ENCODE results near the gene TMEM220.

The TMEM220 gene

GRCh38 chr17:10729334-10730193, at the start of gene TMEM220:
Gene TMEM220, minus strand, starts transcription at chr17:10730023. Its CDS starts 172 bp downstream, at chr17:10729851.
- no peak for DNase-seq (ENCODE audit: low spot score)

- no peak for DNase-seq (ENCODE audit: low spot score)
Observed at GRCh38 chr17:10779609-10780008, 49.8 kb upstream of the TMEM220 start.

GRCh38 chr17:10777890-10778289, 48.1 kb upstream of the TMEM220 start:
- no peak for DNase-seq (ENCODE audit: low spot score)

GRCh38 chr17:10777131-10777807, 47.4 kb upstream of the TMEM220 start:
- DNase-seq (ENCODE audit: low spot score): no peak

GRCh38 chr17:10776381-10776780, 46.6 kb upstream of the TMEM220 start:
- no peak for DNase-seq (ENCODE audit: low spot score)

GRCh38 chr17:10775740-10776356, 46.0 kb upstream of the TMEM220 start:
- no peak for DNase-seq (ENCODE audit: low spot score)

- no peak for DNase-seq (ENCODE audit: low spot score)
Observed at GRCh38 chr17:10775058-10775457, 45.2 kb upstream of the TMEM220 start.

GRCh38 chr17:10773391-10773790, 43.6 kb upstream of the TMEM220 start:
- no peak for DNase-seq (ENCODE audit: low spot score)

DNA sequence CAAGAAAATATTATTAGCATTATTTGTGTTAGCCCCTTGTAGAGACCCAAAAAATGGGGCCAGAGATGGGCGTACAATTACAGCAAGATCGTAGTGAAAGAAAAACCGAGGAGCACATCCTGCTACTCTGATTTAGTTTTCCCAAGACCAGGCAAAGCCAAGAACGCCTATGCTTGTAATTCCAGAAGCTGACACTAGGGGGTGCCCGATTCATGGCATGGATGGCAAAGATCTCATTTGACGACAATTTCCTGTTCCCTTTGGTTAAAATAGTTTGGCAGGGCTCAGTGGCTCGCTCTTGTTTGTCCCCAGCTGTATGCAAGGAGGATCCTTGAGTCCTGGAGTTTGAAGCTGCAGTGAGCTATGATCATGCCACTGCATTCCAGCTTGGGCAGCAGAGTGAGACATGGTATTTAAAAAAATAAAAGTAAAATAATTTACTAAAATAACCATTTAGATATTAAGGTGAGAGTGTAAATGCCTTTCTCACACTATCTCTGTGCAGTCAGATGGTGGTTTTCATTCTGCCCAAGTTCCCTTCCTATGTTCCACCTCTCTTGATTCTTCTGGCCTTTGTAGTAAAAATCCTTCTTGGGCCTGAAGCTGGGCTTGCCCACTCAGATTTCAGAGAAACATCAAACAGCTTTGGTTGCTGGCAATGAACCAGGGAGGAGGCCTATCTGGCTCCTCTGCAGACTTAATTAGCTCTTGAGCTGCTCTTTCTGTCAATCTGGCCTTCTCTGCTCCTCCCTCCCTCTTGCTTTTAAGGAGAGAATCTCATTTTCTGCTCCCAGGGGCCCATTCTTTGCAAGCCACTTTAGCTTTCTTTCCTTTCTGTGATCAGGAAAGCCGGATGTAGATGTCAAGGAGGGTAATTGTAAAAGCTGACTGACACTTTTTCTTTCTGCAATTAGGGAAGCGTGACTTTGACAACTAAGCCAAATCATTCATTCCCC, 42.9 kb upstream of the TMEM220 start:
- peak; percentile 58 for DNase-seq (ENCODE audit: low spot score)

- no peak for DNase-seq (ENCODE audit: low spot score)
Observed at GRCh38 chr17:10771148-10771547, 41.3 kb upstream of the TMEM220 start.

DNA sequence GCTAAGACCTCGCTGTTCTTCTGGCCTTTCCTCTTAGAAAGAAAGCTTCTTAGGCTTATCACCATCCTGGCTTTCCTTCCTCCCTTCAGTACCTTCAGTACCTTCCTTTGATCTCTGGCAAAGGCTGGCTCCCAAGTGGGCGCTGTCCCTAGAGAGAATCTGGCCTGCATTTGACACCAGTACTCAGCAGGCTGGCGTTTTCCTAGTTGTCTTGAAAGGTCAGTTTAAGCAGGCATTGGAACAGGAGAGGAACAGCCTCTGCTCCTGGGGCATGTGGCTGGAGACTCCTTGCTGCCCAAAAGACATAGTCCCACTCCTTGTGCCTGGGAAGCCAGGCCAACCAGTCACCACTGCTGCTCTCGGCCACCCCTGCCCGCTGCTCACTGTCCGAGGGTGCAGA, 40.0 kb upstream of the TMEM220 start:
- DNase-seq (ENCODE audit: low spot score): no peak

DNA sequence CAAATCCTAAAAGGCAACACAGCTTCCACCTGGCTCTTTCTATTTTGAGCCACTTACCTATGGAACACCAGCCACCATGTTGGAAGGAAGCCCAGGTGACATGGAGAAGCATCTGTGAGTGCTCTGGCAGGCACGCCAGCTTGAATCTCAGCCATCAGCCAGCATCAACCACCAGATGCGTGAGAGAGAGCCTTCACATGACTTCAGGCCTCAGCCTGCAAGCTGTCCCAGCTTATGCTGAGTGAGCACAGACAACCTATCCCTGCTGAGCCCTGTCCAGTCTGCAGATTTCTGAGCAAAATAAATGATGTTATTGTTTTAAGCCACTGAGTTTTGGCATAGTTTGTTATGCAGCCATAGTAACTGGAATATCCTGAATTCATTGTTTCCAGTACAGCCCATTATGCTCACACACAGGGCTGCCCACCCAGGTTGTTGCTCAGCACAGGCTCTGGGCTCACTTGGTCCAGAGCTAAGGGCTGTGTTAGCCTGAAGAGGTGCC, 39.0 kb upstream of the TMEM220 start:
- no peak for DNase-seq (ENCODE audit: low spot score)

- no peak for DNase-seq (ENCODE audit: low spot score)
Observed at GRCh38 chr17:10767232-10767631, 37.4 kb upstream of the TMEM220 start.

- DNase-seq (ENCODE audit: low spot score): no peak
Observed at GRCh38 chr17:10762037-10762436, 32.2 kb upstream of the TMEM220 start.

- no peak for DNase-seq (ENCODE audit: low spot score)
Observed at GRCh38 chr17:10761281-10761680, 31.5 kb upstream of the TMEM220 start.

GRCh38 chr17:10758062-10758461, 28.2 kb upstream of the TMEM220 start:
- DNase-seq (ENCODE audit: low spot score): no peak

DNA sequence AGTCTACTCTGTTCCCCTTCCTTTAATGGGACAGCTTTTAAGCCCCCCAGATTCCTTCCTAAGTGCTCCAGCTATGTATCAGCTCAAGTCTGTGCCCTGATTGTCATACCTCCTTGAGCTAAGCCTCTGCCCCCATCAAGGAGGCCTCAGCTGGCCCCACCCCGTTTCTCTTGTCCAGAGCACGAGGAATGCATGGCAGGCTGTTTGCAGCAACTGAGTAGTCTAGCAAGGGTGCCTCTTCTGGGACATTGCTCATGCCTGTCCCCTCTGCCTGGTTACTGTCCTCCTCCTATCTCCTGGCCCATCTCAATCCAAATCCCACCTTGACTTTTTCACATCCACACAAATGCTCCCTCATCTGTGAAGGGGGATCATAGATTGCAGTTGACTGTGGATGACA, 27.8 kb upstream of the TMEM220 start:
- DNase-seq (ENCODE audit: low spot score): no peak

DNA sequence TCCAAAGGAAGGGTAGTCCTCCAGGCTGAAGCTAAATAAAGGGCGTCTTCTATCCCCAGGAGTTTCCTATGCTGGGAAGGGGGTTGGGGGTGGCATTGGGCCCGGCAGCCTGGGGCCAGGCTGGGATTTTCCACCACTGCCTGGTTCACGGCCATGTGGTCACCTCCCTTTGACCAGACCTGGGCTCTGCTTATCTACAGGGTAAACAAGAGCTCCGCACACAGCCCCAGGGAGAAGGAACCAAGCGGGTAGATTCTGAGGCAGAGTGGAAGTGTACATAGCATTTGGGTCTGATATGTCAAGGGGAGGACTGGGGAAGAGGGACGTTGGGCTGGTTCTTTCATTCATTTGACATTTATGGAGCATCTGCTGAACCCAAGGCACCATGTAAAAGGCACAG, 27.2 kb upstream of the TMEM220 start:
- DNase-seq (ENCODE audit: low spot score): no peak

DNA sequence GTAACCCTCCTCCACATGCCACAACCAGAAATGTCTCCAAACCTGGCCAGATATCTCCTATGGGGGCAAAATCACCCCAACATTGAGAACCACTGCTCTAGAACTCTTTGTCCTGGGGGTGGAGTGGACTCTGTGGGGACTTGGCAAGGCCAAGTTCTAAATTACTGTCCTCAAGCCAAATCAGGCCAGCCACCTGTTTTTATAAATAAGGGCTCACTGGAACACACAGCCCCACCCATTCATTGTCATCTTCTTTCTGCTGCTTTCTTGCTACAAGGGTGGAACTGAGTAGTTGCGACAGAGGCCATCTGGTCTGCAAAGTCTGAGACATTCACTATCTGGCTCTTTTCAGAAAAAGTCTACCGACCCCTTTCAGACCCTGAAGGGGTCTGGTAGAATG, 26.8 kb upstream of the TMEM220 start:
- DNase-seq (ENCODE audit: low spot score): no peak

- no peak for DNase-seq (ENCODE audit: low spot score)
Observed at GRCh38 chr17:10756185-10756584, 26.4 kb upstream of the TMEM220 start.

DNA sequence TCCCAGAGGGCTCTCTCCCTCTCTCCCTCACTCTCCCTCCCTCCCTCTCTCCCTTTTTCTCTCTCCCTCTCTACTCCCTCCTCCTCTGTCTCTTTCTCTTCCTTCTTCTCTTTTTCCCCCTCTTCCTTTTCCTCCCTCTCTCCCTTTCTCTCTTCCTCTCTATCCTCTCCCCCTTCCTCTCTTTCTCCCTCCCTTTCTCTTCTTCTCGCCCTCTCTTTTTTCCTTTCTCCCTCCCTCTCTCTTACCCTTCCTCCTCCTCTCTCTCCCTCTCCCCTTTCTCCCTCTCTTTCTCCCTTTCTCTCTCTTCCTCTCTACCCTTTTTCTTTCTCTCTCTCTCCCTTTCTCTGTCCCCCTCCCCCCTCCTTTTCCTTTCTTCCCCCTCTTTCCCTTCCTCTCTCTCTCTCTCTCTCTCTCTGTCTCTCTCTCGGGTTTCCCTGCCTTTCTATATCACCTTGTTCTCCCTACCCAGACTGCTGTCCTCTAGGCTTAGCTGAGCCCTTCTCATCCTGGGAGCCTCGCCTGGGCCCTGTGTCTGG, 25.8 kb upstream of the TMEM220 start:
- DNase-seq (ENCODE audit: low spot score): no peak
